Measurements from ENCODE around the gene HEATR1. TPM values are rescaled to one million over a fixed set of nuclear protein-coding genes. Genes with fewer than 3 reads are reported as not detected.
A peak's percentile ranks its signal among the peaks of the same experiment; 100 is the strongest.
"Not testable (repeated sequence)": the region's sequence is repeated elsewhere in the genome, so short reads cannot be mapped to it uniquely, and the experiment has no call there.

Gene HEATR1
- total RNA-seq, 2 experiments from 2014 or later = 34.4 to 69.0 TPM

- CTCF ChIA-PET (ENCODE audit: unreplicated experiment) = no interaction called here
- peak; percentile 20 for DNase-seq (ENCODE audit: low spot score)
- Histone ChIP-seq H3K4me2 (ENCODE audit: low read length) (no peak overlapping the region), H2AFZ (ENCODE audit: low read length) (no peak overlapping the region), H3K9me2 (ENCODE audit: insufficient read depth, low read length) (no peaks in the 10 kb centered on the region), H3K27ac (ENCODE audit: low read depth, low read length, poor library complexity, severe bottlenecking) (no peak overlapping the region), H3K9me3 (ENCODE audit: low read length) (no peaks in the 10 kb centered on the region), H3K36me3 (ENCODE audit: insufficient read depth, low read length) (no peaks in the 10 kb centered on the region), H3K79me2 (ENCODE audit: insufficient read depth, low read depth, low read length) (peaks cover 1% of the 10 kb centered on the region; the same call in 1 of the 2 replicates), H3K4me1 (ENCODE audit: insufficient read depth, low read length, poor library complexity, severe bottlenecking) (peaks cover 5% of the 10 kb centered on the region), H3K4me3 (ENCODE audit: low read depth, low read length, poor library complexity, severe bottlenecking) (no peak overlapping the region), H4K20me1 (ENCODE audit: insufficient read depth, low read length) (no peaks in the 10 kb centered on the region)
- intact Hi-C loops (cut with micrococcal nuclease; ENCODE audit: unreplicated experiment) = loop anchor here (10.0 kb wide), 2 partner anchors 256 to 776 kb away; no protein-coding TSS in a partner anchor
- POLR2A ChIA-PET = interaction anchor here (0.6 kb wide), 3 partner anchors 36 to 143 kb away, joined by 3 to 8 read pairs (median 4); no protein-coding TSS in a partner anchor
- BruUV-seq (replicated peaks) = no TSS peak
- TF ChIP-seq CTCF (conservative IDR thresholded peaks at IDR 0.05; ENCODE audit: low read length) (peak; percentile 74), EZH2phosphoT487 (IDR thresholded peaks at IDR 0.05; ENCODE audit: borderline replicate concordance, low read depth, low read length) (no peak)
These were observed 4.8 kb upstream of the HEATR1 start for GRCh38 chr1:236608930-236609726.

GRCh38 chr1:236607597-236607996 is 3.3 kb upstream of the HEATR1 start:
- H3K9me3 ChIP-seq (ENCODE audit: low read length); H3K4me2 ChIP-seq (ENCODE audit: low read length); H3K4me3 ChIP-seq (ENCODE audit: low read depth, low read length, poor library complexity, severe bottlenecking); DNase-seq (ENCODE audit: low spot score); H2AFZ ChIP-seq (ENCODE audit: low read length); BruUV-seq (replicated peaks); POLR2A ChIA-PET; H3K27ac ChIP-seq (ENCODE audit: low read depth, low read length, poor library complexity, severe bottlenecking); H4K20me1 ChIP-seq (ENCODE audit: insufficient read depth, low read length); CTCF ChIA-PET (ENCODE audit: unreplicated experiment); H3K9me2 ChIP-seq (ENCODE audit: insufficient read depth, low read length); H3K36me3 ChIP-seq (ENCODE audit: insufficient read depth, low read length): not testable (repeated sequence)
- Histone ChIP-seq H3K79me2 (ENCODE audit: insufficient read depth, low read depth, low read length) (peaks cover 17% of the 10 kb centered on the region), H3K4me1 (ENCODE audit: insufficient read depth, low read length, poor library complexity, severe bottlenecking) (peaks cover 13% of the 10 kb centered on the region)
- intact Hi-C loops (cut with micrococcal nuclease; ENCODE audit: unreplicated experiment) = loop anchor here (10.0 kb wide), 2 partner anchors 257 to 777 kb away; no protein-coding TSS in a partner anchor

- TF ChIP-seq CTCF (conservative IDR thresholded peaks at IDR 0.05; ENCODE audit: low read length) = no peak
- no peak for TF ChIP-seq EZH2phosphoT487 (IDR thresholded peaks at IDR 0.05; ENCODE audit: borderline replicate concordance, low read depth, low read length)
- no TSS peak for BruUV-seq (replicated peaks)
- Histone ChIP-seq H3K27ac (ENCODE audit: low read depth, low read length, poor library complexity, severe bottlenecking) (no peak overlapping the region), H3K9me2 (ENCODE audit: insufficient read depth, low read length) (no peaks in the 10 kb centered on the region), H3K79me2 (ENCODE audit: insufficient read depth, low read depth, low read length) (peaks cover 25% of the 10 kb centered on the region), H2AFZ (ENCODE audit: low read length) (peak overlapping the region; percentile 98), H3K9me3 (ENCODE audit: low read length) (no peaks in the 10 kb centered on the region), H4K20me1 (ENCODE audit: insufficient read depth, low read length) (peaks cover 4% of the 10 kb centered on the region; the same call in 1 of the 2 replicates), H3K4me1 (ENCODE audit: insufficient read depth, low read length, poor library complexity, severe bottlenecking) (peaks cover 14% of the 10 kb centered on the region), H3K4me2 (ENCODE audit: low read length) (peak overlapping the region; percentile 92), H3K4me3 (ENCODE audit: low read depth, low read length, poor library complexity, severe bottlenecking) (peak overlapping the region; percentile 88), H3K36me3 (ENCODE audit: insufficient read depth, low read length) (peaks cover 30% of the 10 kb centered on the region)
- no peak for DNase-seq (ENCODE audit: low spot score)
- intact Hi-C loops (cut with micrococcal nuclease; ENCODE audit: unreplicated experiment) = loop anchor here (1.0 to 10.0 kb wide), 3 partner anchors 190 to 780 kb away; partner anchors contain the start of gene MTR
- POLR2A ChIA-PET = interaction anchor here (0.5 to 1.6 kb wide), 20 partner anchors 10 to 735 kb away, joined by 3 to 12 read pairs (median 4); partner anchors contain the start of gene MTR
- CTCF ChIA-PET (ENCODE audit: unreplicated experiment) = no interaction called here
These were observed 840 bp upstream of the HEATR1 start for GRCh38 chr1:236604905-236605806.
